Measurements from ENCODE around the gene OR13J1. TPM values are rescaled to one million over a fixed set of nuclear protein-coding genes. Genes with fewer than 3 reads are reported as not detected.

OR13J1 gene
- total and polyA plus RNA-seq, 4 donors: not detected

DNA sequence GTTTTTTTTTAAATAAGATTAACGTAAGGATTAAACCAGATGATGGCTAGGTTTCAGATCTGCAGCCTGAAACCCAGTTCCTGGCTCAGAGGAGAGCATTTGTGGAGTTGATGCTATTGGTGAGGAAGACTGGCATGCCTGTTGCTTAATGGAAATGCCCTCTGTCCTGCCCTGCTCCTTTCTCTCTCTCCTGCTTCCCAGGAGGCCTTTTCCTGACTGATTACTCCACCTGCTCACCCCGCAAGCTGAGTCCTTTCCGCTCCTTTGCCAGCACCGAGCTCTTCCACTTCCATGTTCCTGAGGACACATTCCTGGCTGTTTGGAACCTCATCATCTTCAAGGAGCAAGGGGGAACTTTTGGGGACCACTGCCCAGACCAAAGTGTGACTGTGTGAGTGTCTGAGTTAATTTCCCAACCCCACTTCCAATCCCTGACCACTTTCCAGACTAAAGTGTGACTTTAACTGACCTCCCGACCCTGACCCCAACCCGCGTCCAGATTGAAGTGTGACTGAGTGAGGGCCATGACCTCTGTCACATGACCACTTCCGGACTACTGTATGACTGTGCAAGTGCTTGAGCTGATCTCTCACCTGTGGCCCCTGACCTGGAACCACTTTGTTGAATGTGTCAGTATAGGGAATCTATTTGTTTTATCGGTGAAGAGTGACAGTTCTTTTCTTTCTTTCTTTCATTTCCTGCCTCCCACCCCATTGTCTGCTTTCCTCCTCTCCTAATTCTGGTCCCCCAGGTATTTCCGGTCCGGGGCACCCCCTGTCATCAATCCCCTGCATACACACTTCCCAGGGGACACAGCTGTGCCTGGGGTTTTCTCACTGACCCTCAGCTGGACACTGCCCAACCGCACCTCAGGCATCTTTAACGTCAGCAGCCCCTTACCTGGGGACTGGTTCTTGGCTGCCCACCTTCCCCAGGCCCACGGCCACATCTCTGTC, 35.7 kb downstream of the OR13J1 start:
- intact Hi-C loops (cut with DNase I): no loop called here
- no peaks in the 10 kb centered on the region for H3K27me3 ChIP-seq (ENCODE audit: control insufficient read depth in 1 of 2, insufficient read depth in 2 of 2, low read length in 1 of 2)
- ATAC-seq (ENCODE audit: low FRiP score) (no peak), DNase-seq (no peak)
- no peak overlapping the region for H3K27ac ChIP-seq (ENCODE audit: low read depth in 1 of 2, low read length in 2 of 2)
- no peaks in the 10 kb centered on the region for H3K36me3 ChIP-seq (ENCODE audit: control insufficient read depth in 1 of 2, insufficient read depth in 2 of 2, low read length in 1 of 2)
- H3K9me3 ChIP-seq (ENCODE audit: control insufficient read depth, low read length): no peaks in the 10 kb centered on the region
- peaks cover 0 to 5% of the 10 kb centered on the region in 2 donors for H3K4me1 ChIP-seq (ENCODE audit: control insufficient read depth in 1 of 2, insufficient read depth in 2 of 2, low read length in 2 of 2)
- H3K4me3 ChIP-seq (ENCODE audit: low read length in 2 of 2): no peak overlapping the region
- 79 to 82% methylated on average over 14 of the region's 14 CpGs for WGBS, 2 donors

DNA sequence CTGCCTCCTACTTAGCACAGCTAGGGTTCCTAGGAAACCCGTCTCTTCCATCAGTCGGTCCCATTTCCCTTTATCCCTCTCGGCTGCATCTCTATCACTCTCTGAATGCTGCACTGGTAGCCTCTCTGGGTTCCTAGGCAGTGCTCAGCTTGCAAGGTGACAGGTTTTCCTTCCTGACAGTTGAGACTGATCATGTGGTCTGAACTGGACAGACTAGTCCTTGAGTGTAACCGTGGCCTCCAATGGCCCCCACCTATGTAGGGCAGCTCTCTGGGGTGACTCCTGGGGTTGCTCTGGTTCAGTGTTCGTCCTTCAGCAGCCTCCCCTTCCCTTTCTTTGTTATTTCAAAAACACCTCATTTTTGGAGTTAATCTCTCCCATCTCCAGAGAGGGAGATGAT, 37.4 kb downstream of the OR13J1 start:
- Histone ChIP-seq H3K27ac (ENCODE audit: low read depth in 1 of 2, low read length in 2 of 2) (no peak overlapping the region), H3K36me3 (ENCODE audit: control insufficient read depth in 1 of 2, insufficient read depth in 2 of 2, low read length in 1 of 2) (no peaks in the 10 kb centered on the region), H3K4me1 (ENCODE audit: control insufficient read depth in 1 of 2, insufficient read depth in 2 of 2, low read length in 2 of 2) (peaks cover 0 to 5% of the 10 kb centered on the region in 2 donors), H3K9me3 (ENCODE audit: control insufficient read depth, low read length) (no peaks in the 10 kb centered on the region), H3K27me3 (ENCODE audit: control insufficient read depth in 1 of 2, insufficient read depth in 2 of 2, low read length in 1 of 2) (no peaks in the 10 kb centered on the region), H3K4me3 (ENCODE audit: low read length in 2 of 2) (no peak overlapping the region)
- intact Hi-C loops (cut with DNase I): loop anchor here in 1 of 2 donors (1.0 kb wide), 1 partner anchor 85 kb away; no protein-coding TSS in a partner anchor
- no peak for ATAC-seq (ENCODE audit: low FRiP score)
- DNase-seq: no peak
- WGBS, 2 donors: 84 to 86% methylated on average over 5 of the region's 5 CpGs

DNA sequence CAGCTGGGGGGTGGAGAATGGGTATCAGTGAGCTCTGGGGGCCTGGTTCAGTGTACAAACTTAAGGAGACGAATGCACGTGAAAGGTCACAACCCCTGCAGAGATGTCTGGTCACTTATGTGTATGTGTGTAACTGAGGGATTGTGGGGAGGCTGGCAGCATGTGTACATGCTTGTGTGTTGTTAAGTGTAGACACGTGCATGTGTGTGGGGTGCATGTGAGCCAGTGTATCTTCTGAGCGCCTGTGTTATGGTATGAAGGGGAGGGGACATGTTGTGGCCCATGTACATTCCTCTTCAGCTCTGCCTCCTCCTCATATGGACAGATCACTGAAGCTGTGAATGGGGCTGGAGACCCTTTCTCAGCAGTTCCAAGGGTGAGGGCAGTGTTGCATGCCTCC, 39.2 kb downstream of the OR13J1 start:
- no peaks in the 10 kb centered on the region for H3K36me3 ChIP-seq (ENCODE audit: control insufficient read depth in 1 of 2, insufficient read depth in 2 of 2, low read length in 1 of 2)
- H3K9me3 ChIP-seq (ENCODE audit: control insufficient read depth, low read length): no peaks in the 10 kb centered on the region
- no peaks in the 10 kb centered on the region for H3K27me3 ChIP-seq (ENCODE audit: control insufficient read depth in 1 of 2, insufficient read depth in 2 of 2, low read length in 1 of 2)
- peaks cover 0 to 5% of the 10 kb centered on the region in 2 donors for H3K4me1 ChIP-seq (ENCODE audit: control insufficient read depth in 1 of 2, insufficient read depth in 2 of 2, low read length in 2 of 2)
- ATAC-seq (ENCODE audit: low FRiP score) (no peak), DNase-seq (no peak)
- no peak overlapping the region for H3K27ac ChIP-seq (ENCODE audit: low read depth in 1 of 2, low read length in 2 of 2)
- intact Hi-C loops (cut with DNase I): no loop called here
- no peak overlapping the region for H3K4me3 ChIP-seq (ENCODE audit: low read length in 2 of 2)
- WGBS, 2 donors: 67 to 77% methylated on average over 4 of the region's 4 CpGs

DNA sequence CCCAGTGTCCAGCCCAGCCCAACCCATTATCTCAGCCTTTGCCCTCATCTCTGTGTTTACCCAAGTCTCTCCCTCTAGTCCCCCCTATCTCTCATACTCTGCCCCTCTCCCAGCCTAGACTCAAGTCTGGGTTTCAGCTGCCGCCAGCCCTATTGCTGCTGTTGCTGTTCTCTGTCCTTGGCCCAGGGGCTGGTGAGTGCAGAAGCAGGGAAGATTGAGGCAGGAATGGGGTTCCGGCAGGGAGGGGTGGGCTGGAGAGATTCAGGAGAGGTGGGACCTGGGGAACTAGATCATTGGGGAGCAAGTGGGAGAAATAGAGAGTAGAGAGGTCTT, 40.5 kb downstream of the OR13J1 start:
- Histone ChIP-seq H3K4me1 (ENCODE audit: control insufficient read depth in 1 of 2, insufficient read depth in 2 of 2, low read length in 2 of 2) (peaks cover 0 to 5% of the 10 kb centered on the region in 2 donors), H3K27ac (ENCODE audit: low read depth in 1 of 2, low read length in 2 of 2) (peak overlapping the region; percentile 66 to 87), H3K27me3 (ENCODE audit: control insufficient read depth in 1 of 2, insufficient read depth in 2 of 2, low read length in 1 of 2) (no peaks in the 10 kb centered on the region), H3K4me3 (ENCODE audit: low read length in 2 of 2) (peak overlapping the region; percentile 45 to 46), H3K9me3 (ENCODE audit: control insufficient read depth, low read length) (no peaks in the 10 kb centered on the region), H3K36me3 (ENCODE audit: control insufficient read depth in 1 of 2, insufficient read depth in 2 of 2, low read length in 1 of 2) (no peaks in the 10 kb centered on the region)
- 5 to 11% methylated on average over 2 of the region's 2 CpGs for WGBS, 2 donors
- DNase-seq (no peak), ATAC-seq (ENCODE audit: low FRiP score) (no peak)
- intact Hi-C loops (cut with DNase I): loop anchor here in 1 of 2 donors (5.0 kb wide), 2 partner anchors 37 to 53 kb away; partner anchors contain the start of gene NPR2

DNA sequence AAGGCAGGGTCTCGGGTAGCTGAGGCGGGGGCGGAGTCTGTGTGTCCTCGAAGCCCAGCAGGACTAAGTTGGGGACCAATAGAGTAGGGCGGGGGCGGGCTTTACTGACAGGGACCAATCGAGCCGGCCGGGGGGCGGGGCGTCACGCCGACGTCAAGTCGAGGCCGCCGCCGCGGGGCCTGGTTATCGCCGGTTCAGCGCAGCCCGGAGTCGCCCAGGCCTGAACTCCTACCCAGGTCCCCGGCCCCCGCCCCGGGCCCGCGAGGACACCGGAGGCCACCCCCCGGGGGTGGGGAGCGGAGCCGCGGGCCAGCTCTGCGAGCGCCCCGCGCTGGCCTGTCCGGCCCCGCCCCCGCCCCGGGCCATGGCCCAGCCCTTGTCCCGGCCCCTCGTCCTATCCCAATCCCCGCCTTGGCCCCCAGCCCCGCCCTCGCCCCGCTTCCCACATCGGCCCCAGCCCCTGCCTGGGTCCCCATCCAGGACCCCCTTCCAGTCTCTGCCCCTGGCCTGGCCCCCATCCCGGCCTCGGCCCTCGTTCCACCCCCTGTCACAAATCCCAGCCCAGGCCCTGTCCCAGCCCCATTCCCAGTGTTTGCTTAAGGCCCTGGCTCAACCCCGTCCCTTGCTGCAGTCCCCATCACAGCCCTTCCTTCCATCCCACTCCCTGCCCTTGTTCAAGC, 41.0 kb downstream of the OR13J1 start, which contains the start of gene TMEM8B:
TMEM8B (plus strand) TSS at position 145 of the 680 bp plus-strand sequence; CDS start at position 365, 220 bp downstream.
- Histone ChIP-seq H3K4me1 (ENCODE audit: control insufficient read depth in 1 of 2, insufficient read depth in 2 of 2, low read length in 2 of 2) (peaks cover 0 to 5% of the 10 kb centered on the region in 2 donors), H3K27ac (ENCODE audit: low read depth in 1 of 2, low read length in 2 of 2) (peak within 1 kb of the TSS; percentile 66 to 87), H3K27me3 (ENCODE audit: control insufficient read depth in 1 of 2, insufficient read depth in 2 of 2, low read length in 1 of 2) (no peaks in the 10 kb centered on the region), H3K9me3 (ENCODE audit: control insufficient read depth, low read length) (no peaks in the 10 kb centered on the region), H3K4me3 (ENCODE audit: low read length in 2 of 2) (peak within 1 kb of the TSS; percentile 45 to 46), H3K36me3 (ENCODE audit: control insufficient read depth in 1 of 2, insufficient read depth in 2 of 2, low read length in 1 of 2) (no peaks in the 10 kb centered on the region)
- ATAC-seq (ENCODE audit: low FRiP score): peak; percentile 92
- intact Hi-C loops (cut with DNase I): loop anchor here in 1 of 2 donors (5.0 kb wide), 2 partner anchors 37 to 53 kb away; partner anchors contain the start of gene NPR2
- 1 to 4% methylated on average over 20 to 53 of the region's 53 CpGs for WGBS, 2 donors
- DNase-seq: peak; percentile 98

DNA sequence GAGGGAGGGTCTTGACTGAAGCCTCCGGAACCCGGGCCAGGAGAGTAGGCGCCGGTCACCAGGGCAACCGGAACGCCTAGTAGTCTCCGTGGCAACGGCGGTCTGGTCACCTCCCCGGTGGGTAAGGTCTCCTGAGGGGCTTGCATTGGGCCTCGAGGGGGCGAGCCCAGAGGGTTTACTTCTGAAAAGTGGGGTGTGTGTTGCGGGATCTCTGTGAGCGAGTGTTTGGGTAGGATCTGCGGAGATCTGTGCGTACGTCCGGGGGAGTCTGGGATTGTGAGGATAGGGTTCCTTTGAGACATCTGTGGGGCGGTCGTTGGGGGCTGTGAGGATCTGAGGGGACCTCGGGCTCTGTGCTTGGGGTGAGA, 41.5 kb downstream of the OR13J1 start, which contains the start of gene FAM221B:
FAM221B (minus strand) TSS at position 17 of the 368 bp plus-strand sequence. CDS start 2,571 bp downstream, outside the sequence.
- DNase-seq: no peak
- ATAC-seq (ENCODE audit: low FRiP score): no peak
- H3K27ac ChIP-seq (ENCODE audit: low read depth in 1 of 2, low read length in 2 of 2): peak within 1 kb of the TSS; percentile 66 to 87
- intact Hi-C loops (cut with DNase I): loop anchor here in 1 of 2 donors (5.0 kb wide), 2 partner anchors 36 to 54 kb away; partner anchors contain the start of gene NPR2
- peaks cover 0 to 5% of the 10 kb centered on the region in 2 donors for H3K4me1 ChIP-seq (ENCODE audit: control insufficient read depth in 1 of 2, insufficient read depth in 2 of 2, low read length in 2 of 2)
- no peaks in the 10 kb centered on the region for H3K36me3 ChIP-seq (ENCODE audit: control insufficient read depth in 1 of 2, insufficient read depth in 2 of 2, low read length in 1 of 2)
- peak within 1 kb of the TSS; percentile 45 to 46 for H3K4me3 ChIP-seq (ENCODE audit: low read length in 2 of 2)
- no peaks in the 10 kb centered on the region for H3K27me3 ChIP-seq (ENCODE audit: control insufficient read depth in 1 of 2, insufficient read depth in 2 of 2, low read length in 1 of 2)
- no peaks in the 10 kb centered on the region for H3K9me3 ChIP-seq (ENCODE audit: control insufficient read depth, low read length)
- 1% methylated on average over 21 of the region's 21 CpGs for WGBS, 2 donors

DNA sequence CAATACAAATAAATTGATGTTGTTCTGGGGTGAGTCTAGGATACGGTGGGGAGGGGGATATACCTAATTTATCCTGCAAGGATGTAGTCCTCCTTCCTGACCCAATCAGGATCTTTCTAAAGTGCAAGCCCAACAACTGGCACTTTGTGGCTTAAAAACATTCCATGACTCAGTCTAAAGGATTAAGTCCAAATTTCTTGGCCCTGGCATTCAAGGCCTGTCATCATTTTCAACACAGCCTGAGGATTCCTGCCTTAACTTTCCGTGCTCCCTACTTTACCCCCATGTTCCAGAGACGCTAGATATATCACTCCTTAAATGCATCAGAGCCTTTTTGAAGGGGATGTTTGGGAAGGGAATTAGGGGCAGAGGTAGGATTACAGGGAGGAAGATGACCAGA, 42.7 kb downstream of the OR13J1 start:
- H3K9me3 ChIP-seq (ENCODE audit: control insufficient read depth, low read length): no peaks in the 10 kb centered on the region
- H3K4me3 ChIP-seq (ENCODE audit: low read length in 2 of 2): no peak overlapping the region
- 20 to 29% methylated on average over 3 of the region's 3 CpGs for WGBS, 2 donors
- intact Hi-C loops (cut with DNase I): loop anchor here in 1 of 2 donors (5.0 kb wide), 2 partner anchors 35 to 55 kb away; partner anchors contain the start of gene NPR2
- DNase-seq (no peak), ATAC-seq (ENCODE audit: low FRiP score) (no peak)
- peaks cover 0 to 5% of the 10 kb centered on the region in 2 donors for H3K4me1 ChIP-seq (ENCODE audit: control insufficient read depth in 1 of 2, insufficient read depth in 2 of 2, low read length in 2 of 2)
- no peaks in the 10 kb centered on the region for H3K36me3 ChIP-seq (ENCODE audit: control insufficient read depth in 1 of 2, insufficient read depth in 2 of 2, low read length in 1 of 2)
- H3K27me3 ChIP-seq (ENCODE audit: control insufficient read depth in 1 of 2, insufficient read depth in 2 of 2, low read length in 1 of 2): no peaks in the 10 kb centered on the region
- H3K27ac ChIP-seq (ENCODE audit: low read depth in 1 of 2, low read length in 2 of 2): peak overlapping the region in 1 of 2 donors; percentile 61

DNA sequence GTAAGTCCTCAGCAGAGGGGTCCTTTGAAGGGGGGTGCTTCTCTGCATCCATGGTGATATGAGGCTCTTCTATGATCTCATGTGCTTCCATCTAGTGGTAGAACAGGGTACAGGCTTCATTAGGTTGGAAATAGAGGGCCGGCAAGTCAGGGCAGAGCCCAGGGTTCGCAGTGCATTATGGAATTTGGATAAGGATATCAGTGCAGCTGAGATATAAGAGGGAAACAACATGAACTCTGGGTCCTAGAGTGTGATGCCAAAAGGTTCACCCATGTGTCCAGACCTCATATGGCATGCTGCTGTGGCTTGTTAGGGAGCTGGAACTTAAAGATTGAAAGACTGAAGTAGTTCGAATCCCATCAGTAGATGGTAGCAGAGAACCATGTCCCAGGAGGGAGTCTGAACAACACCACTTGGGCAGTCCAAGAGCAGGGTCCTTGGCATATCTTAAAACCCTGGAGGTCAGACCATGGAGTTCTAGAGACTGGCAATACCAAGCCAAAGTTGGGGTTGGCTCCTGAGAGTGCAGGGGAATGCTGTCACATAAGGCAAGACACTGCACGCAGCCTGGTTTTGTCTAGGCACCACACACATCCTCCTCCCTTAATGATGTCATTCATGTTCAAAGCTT, 44.0 kb downstream of the OR13J1 start:
- no peaks in the 10 kb centered on the region for H3K9me3 ChIP-seq (ENCODE audit: control insufficient read depth, low read length)
- DNase-seq: no peak
- no peak overlapping the region for H3K4me3 ChIP-seq (ENCODE audit: low read length in 2 of 2)
- ATAC-seq (ENCODE audit: low FRiP score): peak; percentile 72
- intact Hi-C loops (cut with DNase I): loop anchor here in 1 of 2 donors (5.0 kb wide), 2 partner anchors 34 to 56 kb away; partner anchors contain the start of gene NPR2
- H3K27me3 ChIP-seq (ENCODE audit: control insufficient read depth in 1 of 2, insufficient read depth in 2 of 2, low read length in 1 of 2): no peaks in the 10 kb centered on the region
- H3K27ac ChIP-seq (ENCODE audit: low read depth in 1 of 2, low read length in 2 of 2): no peak overlapping the region
- 33 to 35% methylated on average over 4 of the region's 4 CpGs for WGBS, 2 donors
- H3K4me1 ChIP-seq (ENCODE audit: control insufficient read depth in 1 of 2, insufficient read depth in 2 of 2, low read length in 2 of 2): peaks cover 0 to 5% of the 10 kb centered on the region in 2 donors
- H3K36me3 ChIP-seq (ENCODE audit: control insufficient read depth in 1 of 2, insufficient read depth in 2 of 2, low read length in 1 of 2): no peaks in the 10 kb centered on the region
